Mesenteric fat pad (tissue), 1 donor: Measurements from ENCODE around the gene KAZN. TPM values are rescaled to one million over a fixed set of nuclear protein-coding genes. Genes with fewer than 3 reads are reported as not detected.

Source experiments
- DNase-seq: peaks from one replicate; pipeline ENCODE4 v3.0.0-alpha.2; 2020; ENCODE audit warnings: low spot score
- total RNA-seq: library from RNA; stranded (reverse); fragmentation: NEBNext Ultra II Directional; extraction: Animal tissue kit (Norgen Biotek cat#: 25700); gene quantifications from one replicate; pipeline ENCODE4 v1.2.1, GENCODE V29; 2021
- donor health status: DM: yes; HTN: yes; CAD: no.

The KAZN gene
- total RNA-seq, 1 donor from 2014 or later, result 26.9 TPM

- DNase-seq, result no peak
These were observed 446.6 kb downstream of the KAZN start for GRCh38 chr1:15045123-15045522.

GRCh38 chr1:15046487-15047165 lies 448.1 kb downstream of the KAZN start:
- no peak for DNase-seq

- no peak for DNase-seq
These were observed 448.8 kb downstream of the KAZN start for GRCh38 chr1:15047237-15047636.

- no peak for DNase-seq
These were observed 450.0 kb downstream of the KAZN start for GRCh38 chr1:15048437-15048980.

GRCh38 chr1:15049067-15049466 lies 450.6 kb downstream of the KAZN start:
- no peak for DNase-seq

- no peak for DNase-seq
These were observed 453.5 kb downstream of the KAZN start for GRCh38 chr1:15051882-15052528.

- no peak for DNase-seq
These were observed 454.7 kb downstream of the KAZN start for GRCh38 chr1:15053153-15053552.

- no peak for DNase-seq
These were observed 457.4 kb downstream of the KAZN start for GRCh38 chr1:15055736-15056415.

GRCh38 chr1:15056515-15057285 lies 458.2 kb downstream of the KAZN start:
- DNase-seq, result no peak

- no peak for DNase-seq
These were observed 459.3 kb downstream of the KAZN start for GRCh38 chr1:15057834-15058233.

GRCh38 chr1:15058261-15058660 lies 459.8 kb downstream of the KAZN start:
- DNase-seq, result no peak

- DNase-seq, result no peak
These were observed 461.6 kb downstream of the KAZN start for GRCh38 chr1:15060104-15060503.

GRCh38 chr1:15062479-15063099 lies 464.1 kb downstream of the KAZN start:
- DNase-seq, result no peak

GRCh38 chr1:15063346-15063745 lies 464.9 kb downstream of the KAZN start:
- no peak for DNase-seq

GRCh38 chr1:15063783-15064182 lies 465.3 kb downstream of the KAZN start:
- no peak for DNase-seq

- no peak for DNase-seq
These were observed 465.9 kb downstream of the KAZN start for GRCh38 chr1:15064217-15064929.

GRCh38 chr1:15065291-15065690 lies 466.8 kb downstream of the KAZN start:
- no peak for DNase-seq

- no peak for DNase-seq
These were observed 467.3 kb downstream of the KAZN start for GRCh38 chr1:15065736-15066135.

GRCh38 chr1:15066191-15066590 lies 467.7 kb downstream of the KAZN start:
- DNase-seq, result no peak

GRCh38 chr1:15067148-15067547 lies 468.7 kb downstream of the KAZN start:
- no peak for DNase-seq
